Naive thymus-derived CD4-positive, alpha-beta T cell (primary cell): ENCODE results near the gene NENF. TPM values are rescaled to one million over a fixed set of nuclear protein-coding genes. Genes with fewer than 3 reads are reported as not detected.
"Not testable (repeated sequence)": the region's sequence is repeated elsewhere in the genome, so short reads cannot be mapped to it uniquely, and the experiment has no call there.

Source experiments
- ATAC-seq: fragments of 150-1000 bp; cut with Tn5 transposase; 2 replicates; pipeline ENCODE4 v1.10.0; 2021; ENCODE audit warnings: mild to moderate bottlenecking, moderate library complexity
- CTCF ChIA-PET: fragments of 350-600 bp; sonication (Branson Sonifier 250); formaldehyde crosslinking; loops from one replicate; lab custom pipeline; 2021; ENCODE audit warnings: antibody characterized with exemption; lab: Charles Lee
- POLR2A ChIA-PET: fragments of 350-600 bp; sonication (Branson Sonifier 250); formaldehyde crosslinking; loops from one replicate; lab custom pipeline; 2021; ENCODE audit warnings: antibody characterized with exemption, inconsistent platforms; lab: Charles Lee
- DNase-seq, 9 donors: peaks; one replicate each; pipeline versions ENCODE4 v3.0.0 to v3.0.0-alpha.2; 2020 to 2022; ENCODE audit warnings: mixed read lengths in 1 of 9
- H3K27ac ChIP-seq: one replicate; pipeline ENCODE4 v1.7.0; 2013; ENCODE audit warnings: mild to moderate bottlenecking, low read depth, low read length, moderate library complexity
- H3K27me3 ChIP-seq, 2 donors: one replicate each; pipeline ENCODE4 v1.7.0; 2013; ENCODE audit warnings: low read length in 2 of 2, mild to moderate bottlenecking in 2 of 2, moderate library complexity in 2 of 2; ENCODE audit not compliant: control insufficient read depth in 2 of 2, insufficient read depth in 2 of 2
- H3K36me3 ChIP-seq, 3 experiments: 1 replicate in 2 of 3; 2 replicates in 1 of 3; pipeline ENCODE4 v1.7.0; 2013; ENCODE audit warnings: low read length in 3 of 3, mild to moderate bottlenecking in 3 of 3, moderate library complexity in 1 of 3; ENCODE audit not compliant: insufficient read depth in 3 of 3, control insufficient read depth in 2 of 3
- H3K4me1 ChIP-seq, 2 donors: one replicate each; pipeline ENCODE4 v1.7.0; 2013; ENCODE audit warnings: low read length in 2 of 2, mild to moderate bottlenecking in 2 of 2, moderate library complexity in 1 of 2; ENCODE audit not compliant: control insufficient read depth in 2 of 2, insufficient read depth in 2 of 2
- H3K4me3 ChIP-seq: 2 replicates; pipeline ENCODE4 v1.7.0; 2013; ENCODE audit warnings: mild to moderate bottlenecking, low read length
- H3K9me3 ChIP-seq, 3 experiments: 1 replicate in 2 of 3; 2 replicates in 1 of 3; pipeline ENCODE4 v1.7.0; 2013; ENCODE audit warnings: low read length in 3 of 3; ENCODE audit not compliant: control insufficient read depth in 2 of 3
- H3K27ac Mint-ChIP-seq, 9 donors: one replicate each; pipeline ENCODE4 v1.8.0; 2020 to 2022; ENCODE audit warnings: mixed read lengths in 9 of 9, mild to moderate bottlenecking in 8 of 9, moderate library complexity in 5 of 9, inconsistent platforms in 2 of 9
- H3K27me3 Mint-ChIP-seq, 5 donors: one replicate each; pipeline ENCODE4 v1.8.0; 2021 to 2022; ENCODE audit warnings: mixed read lengths in 5 of 5, mild to moderate bottlenecking in 1 of 5
- H3K36me3 Mint-ChIP-seq, 5 donors: one replicate each; pipeline ENCODE4 v1.8.0; 2020 to 2022; ENCODE audit warnings: mixed read lengths in 5 of 5, mild to moderate bottlenecking in 3 of 5, inconsistent platforms in 1 of 5
- H3K4me1 Mint-ChIP-seq, 7 donors: one replicate each; pipeline ENCODE4 v1.8.0; 2020 to 2022; ENCODE audit warnings: mixed read lengths in 7 of 7, mild to moderate bottlenecking in 3 of 7, inconsistent platforms in 1 of 7
- H3K4me3 Mint-ChIP-seq, 10 donors: one replicate each; pipeline ENCODE4 v1.8.0; 2020 to 2022; ENCODE audit warnings: mild to moderate bottlenecking in 10 of 10, mixed read lengths in 10 of 10, moderate library complexity in 6 of 10, inconsistent platforms in 2 of 10
- H3K9me3 Mint-ChIP-seq, 11 donors: one replicate each; pipeline ENCODE4 v1.8.0; 2020 to 2022; ENCODE audit warnings: mixed read lengths in 11 of 11, mild to moderate bottlenecking in 4 of 11, inconsistent platforms in 1 of 11, moderate library complexity in 1 of 11
- intact Hi-C, 2 donors: fragments of 100-400 bp; cut with micrococcal nuclease; formaldehyde crosslinking; loops; one replicate each; pipeline ENCODE4 v1.15.1; 2023
- polyA plus RNA-seq, 2 donors: library from polyadenylated mRNA; unstranded; fragments of 300-500 nt; fragmentation: Illumina TruSeq; gene quantifications; one replicate each; pipeline ENCODE4 v1.2.3, GENCODE V29; 2021
- total RNA-seq, 6 experiments: library from RNA in 5 of 6; stranded (reverse) in 5 of 6; gene quantifications; 1 replicate in 5 of 6; 2 replicates in 1 of 6; pipeline ENCODE4 v1.2.3 and lab custom pipeline; 2021 to 2026

The NENF gene
- 10 to 100 TPM; 16.0 to 23.5 (median 21.0) TPM for total RNA-seq
- 10 to 100 TPM; 39.5 to 73.0 TPM for polyA plus RNA-seq
- 14.7 reads per million, percentile 44 among the genes with 10 or more reads in this experiment for total RNA-seq (lab: John Stamatoyannopoulos, UW)

DNA sequence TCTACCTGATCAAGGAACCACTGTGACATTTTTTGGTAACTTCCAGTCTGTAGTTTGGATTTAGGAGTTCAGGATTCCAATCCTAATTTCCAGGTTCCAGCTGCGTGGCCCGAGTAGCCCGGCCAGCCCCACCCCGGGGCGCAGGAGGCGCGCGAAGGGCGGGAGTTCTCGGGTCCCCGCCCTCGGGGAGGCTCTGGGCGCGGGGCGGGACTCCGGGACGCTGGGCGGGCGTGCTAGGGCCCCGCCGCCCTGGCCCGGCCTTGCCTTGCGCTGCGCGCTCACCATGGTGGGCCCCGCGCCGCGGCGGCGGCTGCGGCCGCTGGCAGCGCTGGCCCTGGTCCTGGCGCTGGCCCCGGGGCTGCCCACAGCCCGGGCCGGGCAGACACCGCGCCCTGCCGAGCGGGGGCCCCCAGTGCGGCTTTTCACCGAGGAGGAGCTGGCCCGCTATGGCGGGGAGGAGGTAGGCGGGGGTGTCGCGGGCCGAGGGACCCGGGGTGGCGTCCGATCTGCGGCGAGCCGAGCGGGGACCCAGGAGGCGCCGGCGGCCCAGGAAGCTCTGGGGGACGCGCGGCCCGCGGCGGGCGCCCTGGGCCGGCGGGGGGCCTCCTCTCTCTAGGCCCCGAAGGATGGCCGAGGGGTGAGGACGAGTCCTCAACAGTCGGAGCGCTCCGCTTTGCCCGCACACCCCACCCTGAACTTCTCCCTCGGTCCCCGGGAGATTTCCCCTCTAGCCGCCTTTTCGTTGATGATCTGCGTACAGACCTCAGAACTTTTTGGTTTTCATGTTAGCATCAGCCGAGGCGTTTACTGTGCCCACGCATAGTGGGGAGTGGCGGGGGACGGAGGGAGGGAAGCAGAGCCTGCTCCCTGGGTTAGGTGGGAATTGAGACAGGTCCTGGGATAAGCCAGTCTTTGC, at the start of gene NENF:
TSS of gene NENF (plus strand) at position 260 of the 916 bp plus-strand sequence. CDS start at position 284, 24 bp downstream.
- Mint-ChIP-seq H3K4me3 (peak within 1 kb of the TSS; percentile 77 to 87 (median 82)), H3K36me3 (no peaks in the 10 kb centered on the region), H3K4me1 (peaks cover 18 to 44% (median 30%) of the 10 kb centered on the region in 7 donors), H3K27ac (peak within 1 kb of the TSS; percentile 42 to 86 (median 63)), H3K9me3 (no peaks in the 10 kb centered on the region), H3K27me3 (peaks cover 0 to 4% (median 0%) of the 10 kb centered on the region in 5 donors)
- Histone ChIP-seq H3K4me1 (peaks cover 9 to 21% of the 10 kb centered on the region in 2 donors), H3K27ac (peak within 1 kb of the TSS; percentile 77), H3K4me3 (peak within 1 kb of the TSS; percentile 62), H3K9me3 (no peaks in the 10 kb centered on the region), H3K27me3 (no peaks in the 10 kb centered on the region), H3K36me3 (no peaks in the 10 kb centered on the region)
- ChIA-PET POLR2A (interaction anchor here (1.0 to 1.7 kb wide), 4 partner anchors 18 to 398 kb away, joined by 3 to 14 read pairs (median 3); partner anchors contain the start of genes DTL, INTS7 and PACC1), CTCF (interaction anchor here (1.8 kb wide), 1 partner anchor 24 kb away, joined by 13 read pairs; no protein-coding TSS in a partner anchor)
- ATAC-seq (peak; percentile 99), DNase-seq (peak; percentile 53 to 85 (median 72))
- intact Hi-C loops, result loop anchor here (1.0 to 5.0 kb wide), 10 partner anchors 19 to 1171 kb away; partner anchors contain the start of genes DTL (in 2 of the 2), INTS7 (in 2 of the 2), PACC1 (in 2 of the 2) and PPP2R5A (in 2 of the 2)

DNA sequence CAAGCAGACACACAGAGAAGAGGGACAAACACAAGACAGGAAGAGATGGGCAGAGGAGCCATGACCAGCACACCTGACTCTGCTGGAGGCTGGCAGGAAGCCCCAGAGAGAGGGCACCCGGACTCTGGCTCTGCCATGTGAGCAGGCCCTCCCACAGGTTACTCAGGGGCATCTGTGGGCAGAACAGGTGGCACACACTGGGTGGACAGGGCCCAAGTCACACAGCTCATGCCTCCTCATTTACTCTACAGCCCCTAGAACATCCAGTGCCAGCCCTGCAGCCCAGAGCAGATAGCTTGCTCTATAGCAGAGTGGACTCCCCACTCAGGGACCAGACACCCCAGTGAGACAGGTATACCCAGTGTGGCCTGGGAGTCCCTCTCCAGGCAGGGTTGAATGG, 46.7 kb upstream of the NENF start:
- H3K9me3 ChIP-seq, result no peaks in the 10 kb centered on the region
- Mint-ChIP-seq H3K9me3 (peaks cover 0 to 22% (median 9%) of the 10 kb centered on the region in 11 donors), H3K36me3 (peaks cover 25 to 85% (median 44%) of the 10 kb centered on the region in 5 donors), H3K4me1 (peaks cover 0 to 12% (median 6%) of the 10 kb centered on the region in 7 donors), H3K4me3 (no peak overlapping the region), H3K27ac (peak overlapping the region in 5 of 9 donors; percentile 3 to 79 (median 37)), H3K27me3 (no peaks in the 10 kb centered on the region)
- intact Hi-C loops, result no loop called here
- POLR2A ChIA-PET, result no interaction called here
- ATAC-seq (peak; percentile 10), DNase-seq (no peak)
- H3K36me3 ChIP-seq, result peaks cover 5 to 65% (median 6%) of the 10 kb centered on the region in 3 experiments
- H3K4me3 ChIP-seq, result no peak overlapping the region
- CTCF ChIA-PET, result no interaction called here
- no peak overlapping the region for H3K27ac ChIP-seq
- H3K27me3 ChIP-seq, result no peaks in the 10 kb centered on the region
- H3K4me1 ChIP-seq, result peaks cover 0 to 3% of the 10 kb centered on the region in 2 donors

- Mint-ChIP-seq H3K36me3 (peaks cover 31 to 79% (median 49%) of the 10 kb centered on the region in 5 donors), H3K27me3 (no peaks in the 10 kb centered on the region), H3K4me1 (peaks cover 0 to 21% (median 13%) of the 10 kb centered on the region in 7 donors), H3K4me3 (peak overlapping the region in 1 of 10 donors; percentile 18), H3K9me3 (peaks cover 0 to 36% (median 12%) of the 10 kb centered on the region in 11 donors), H3K27ac (peak overlapping the region in 1 of 9 donors; percentile 55)
- H3K4me1 ChIP-seq, result peaks cover 0 to 3% of the 10 kb centered on the region in 2 donors
- H3K4me3 ChIP-seq, result no peak overlapping the region
- ChIA-PET POLR2A (interaction anchor here (0.8 kb wide), 1 partner anchor 24 kb away, joined by 3 read pairs; no protein-coding TSS in a partner anchor), CTCF (no interaction called here)
- peaks cover 5 to 44% (median 6%) of the 10 kb centered on the region in 3 experiments for H3K36me3 ChIP-seq
- H3K9me3 ChIP-seq, result no peaks in the 10 kb centered on the region
- DNase-seq (no peak), ATAC-seq (no peak)
- no peaks in the 10 kb centered on the region for H3K27me3 ChIP-seq
- no peak overlapping the region for H3K27ac ChIP-seq
- intact Hi-C loops, result no loop called here
These were observed 43.6 kb upstream of the NENF start for GRCh38 chr1:212388985-212389716.

GRCh38 chr1:212395678-212396437, 36.9 kb upstream of the NENF start:
- H3K27ac Mint-ChIP-seq, DNase-seq, H3K27me3 Mint-ChIP-seq, H3K27me3 ChIP-seq, ATAC-seq, CTCF ChIA-PET, H3K4me3 Mint-ChIP-seq, H3K36me3 ChIP-seq, POLR2A ChIA-PET, H3K9me3 ChIP-seq, H3K4me1 ChIP-seq, H3K27ac ChIP-seq, intact Hi-C loops, H3K4me3 ChIP-seq: not testable (repeated sequence)
- Mint-ChIP-seq H3K36me3 (peaks cover 15 to 60% (median 57%) of the 10 kb centered on the region in 5 donors), H3K9me3 (peaks cover 0 to 43% (median 14%) of the 10 kb centered on the region in 11 donors), H3K4me1 (peaks cover 0 to 17% (median 15%) of the 10 kb centered on the region in 7 donors)

DNA sequence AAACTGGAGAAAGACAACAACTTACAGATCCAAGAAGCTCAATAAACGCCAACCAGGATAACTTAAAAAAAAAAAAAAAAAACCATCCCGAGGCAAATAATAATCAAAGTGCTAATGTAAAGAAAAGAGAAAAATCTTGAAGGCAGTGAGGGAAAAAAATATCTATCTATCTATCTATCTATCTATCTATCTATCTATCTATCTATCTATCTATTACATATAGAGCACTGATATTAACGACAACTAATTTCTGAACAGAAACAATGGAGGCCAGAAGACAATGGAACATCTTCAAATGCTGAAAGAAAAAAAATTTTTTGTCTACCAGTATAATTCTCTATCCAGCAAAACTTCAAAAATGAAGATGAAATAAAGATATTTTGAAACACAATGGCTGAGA, 36.1 kb upstream of the NENF start:
- Histone ChIP-seq H3K27ac (no peak overlapping the region), H3K9me3 (peaks cover 0 to 8% (median 0%) of the 10 kb centered on the region in 3 experiments), H3K36me3 (no peaks in the 10 kb centered on the region), H3K27me3 (no peaks in the 10 kb centered on the region), H3K4me1 (no peaks in the 10 kb centered on the region), H3K4me3 (no peak overlapping the region)
- Mint-ChIP-seq H3K27me3 (no peaks in the 10 kb centered on the region), H3K36me3 (peaks cover 11 to 56% (median 49%) of the 10 kb centered on the region in 5 donors), H3K4me1 (peaks cover 0 to 15% (median 13%) of the 10 kb centered on the region in 7 donors), H3K27ac (no peak overlapping the region), H3K9me3 (peaks cover 0 to 38% (median 12%) of the 10 kb centered on the region in 11 donors), H3K4me3 (no peak overlapping the region)
- intact Hi-C loops, result no loop called here
- CTCF ChIA-PET, result no interaction called here
- POLR2A ChIA-PET, result interaction anchor here (0.7 kb wide), 1 partner anchor 33 kb away, joined by 4 read pairs; no protein-coding TSS in a partner anchor
- DNase-seq (no peak), ATAC-seq (no peak)
